Ectodermal cell (in vitro differentiated cells): ENCODE results near the gene MIGA2.

Experiments
- H3K27ac ChIP-seq: 2 replicates; pipeline ENCODE4 v1.7.0; 2013; ENCODE audit warnings: mild to moderate bottlenecking, low read depth, low read length; ENCODE audit not compliant: insufficient read depth, poor library complexity, severe bottlenecking
- H3K27me3 ChIP-seq: 2 replicates; pipeline ENCODE4 v1.7.0; 2013; ENCODE audit warnings: mild to moderate bottlenecking, low read length; ENCODE audit not compliant: insufficient read depth, control insufficient read depth, poor library complexity, severe bottlenecking
- H3K36me3 ChIP-seq: one replicate; pipeline ENCODE4 v1.7.0; 2013; ENCODE audit warnings: low read length; ENCODE audit not compliant: control insufficient read depth, insufficient read depth
- H3K4me1 ChIP-seq: one replicate; pipeline ENCODE4 v1.7.0; 2013; ENCODE audit warnings: low read length; ENCODE audit not compliant: control insufficient read depth, insufficient read depth
- H3K4me3 ChIP-seq: 2 replicates; pipeline ENCODE4 v1.7.0; 2013; ENCODE audit warnings: low read depth, low read length, control low read depth; ENCODE audit not compliant: insufficient read depth
- H3K9me3 ChIP-seq: 2 replicates; pipeline ENCODE4 v1.7.0; 2013; ENCODE audit warnings: mild to moderate bottlenecking, low read length, moderate library complexity; ENCODE audit not compliant: control insufficient read depth
- WGBS, 2 experiments: methylation state at CpG; one replicate each; pipeline ENCODE4 v1.1.7; 2013; ENCODE audit warnings: missing lambda C conversion rate in 2 of 2; 5-methylcytosine and 5-hydroxymethylcytosine counted together

Gene MIGA2

GRCh38 chr9:129036923-129037766 is 719 bp downstream of the MIGA2 start:
- Histone ChIP-seq H3K27me3 (no peaks in the 10 kb centered on the region), H3K36me3 (no peaks in the 10 kb centered on the region), H3K4me3 (peak overlapping the region; percentile 86), H3K4me1 (peaks cover 12% of the 10 kb centered on the region), H3K27ac (no peak overlapping the region), H3K9me3 (no peaks in the 10 kb centered on the region)
- WGBS, 2 experiments, result 17 to 18% methylated on average over 32 of the region's 32 CpGs

- Histone ChIP-seq H3K4me3 (no peak overlapping the region), H3K4me1 (peaks cover 12% of the 10 kb centered on the region), H3K36me3 (peaks cover 4% of the 10 kb centered on the region), H3K9me3 (no peaks in the 10 kb centered on the region), H3K27ac (no peak overlapping the region), H3K27me3 (no peaks in the 10 kb centered on the region)
- 86 to 90% methylated on average over 6 of the region's 6 CpGs for WGBS, 2 experiments
These were observed 1.3 kb downstream of the MIGA2 start for GRCh38 chr9:129037767-129038098.

GRCh38 chr9:129038109-129038852 is 1.9 kb downstream of the MIGA2 start:
- H3K4me3 ChIP-seq, result no peak overlapping the region

GRCh38 chr9:129040113-129040643 is 3.8 kb downstream of the MIGA2 start:
- Histone ChIP-seq H3K4me1 (peaks cover 12% of the 10 kb centered on the region), H3K9me3 (no peaks in the 10 kb centered on the region), H3K36me3 (peaks cover 5% of the 10 kb centered on the region), H3K27ac (no peak overlapping the region), H3K27me3 (no peaks in the 10 kb centered on the region), H3K4me3 (no peak overlapping the region)
- 95 to 96% methylated on average over 12 of the region's 12 CpGs for WGBS, 2 experiments

More at GRCh38 chr9:129038109-129038852, 1.9 kb downstream of the MIGA2 start:
- Histone ChIP-seq H3K4me1 (peaks cover 12% of the 10 kb centered on the region), H3K27me3 (no peaks in the 10 kb centered on the region), H3K9me3 (no peaks in the 10 kb centered on the region), H3K27ac (no peak overlapping the region), H3K36me3 (peaks cover 5% of the 10 kb centered on the region)
- 88 to 90% methylated on average over 8 of the region's 8 CpGs for WGBS, 2 experiments

GRCh38 chr9:129042016-129042415 is 5.6 kb downstream of the MIGA2 start:
- Histone ChIP-seq H3K9me3 (no peaks in the 10 kb centered on the region), H3K36me3 (peaks cover 5% of the 10 kb centered on the region), H3K27me3 (no peaks in the 10 kb centered on the region), H3K4me3 (no peak overlapping the region), H3K27ac (no peak overlapping the region), H3K4me1 (peaks cover 12% of the 10 kb centered on the region)
- 95 to 97% methylated on average over 16 of the region's 16 CpGs for WGBS, 2 experiments

GRCh38 chr9:129052592-129052991 is 16.2 kb downstream of the MIGA2 start:
- H3K4me1 ChIP-seq, result no peaks in the 10 kb centered on the region
- H3K36me3 ChIP-seq, result peaks cover 9% of the 10 kb centered on the region
- WGBS, 2 experiments, result 95 to 97% methylated on average over 8 of the region's 8 CpGs
- no peak overlapping the region for H3K4me3 ChIP-seq
- H3K9me3 ChIP-seq, result no peaks in the 10 kb centered on the region
- no peak overlapping the region for H3K27ac ChIP-seq
- no peaks in the 10 kb centered on the region for H3K27me3 ChIP-seq

- Histone ChIP-seq H3K4me1 (no peaks in the 10 kb centered on the region), H3K4me3 (no peak overlapping the region), H3K27ac (no peak overlapping the region), H3K36me3 (peaks cover 9% of the 10 kb centered on the region), H3K27me3 (no peaks in the 10 kb centered on the region), H3K9me3 (no peaks in the 10 kb centered on the region)
- 92 to 96% methylated on average over 6 of the region's 6 CpGs for WGBS, 2 experiments
These were observed 16.6 kb downstream of the MIGA2 start for GRCh38 chr9:129053020-129053419.

- Histone ChIP-seq H3K27me3 (no peaks in the 10 kb centered on the region), H3K36me3 (no peaks in the 10 kb centered on the region), H3K27ac (no peak overlapping the region), H3K4me3 (no peak overlapping the region), H3K4me1 (no peaks in the 10 kb centered on the region), H3K9me3 (no peaks in the 10 kb centered on the region)
- 94 to 97% methylated on average over 5 of the region's 5 CpGs for WGBS, 2 experiments
These were observed 17.9 kb downstream of the MIGA2 start for GRCh38 chr9:129054163-129054851.

- Histone ChIP-seq H3K4me3 (no peak overlapping the region), H3K27me3 (no peaks in the 10 kb centered on the region), H3K36me3 (no peaks in the 10 kb centered on the region), H3K27ac (no peak overlapping the region), H3K4me1 (no peaks in the 10 kb centered on the region), H3K9me3 (no peaks in the 10 kb centered on the region)
- WGBS, 2 experiments, result 92 to 93% methylated on average over 21 of the region's 21 CpGs
These were observed 22.8 kb downstream of the MIGA2 start for GRCh38 chr9:129058965-129059795.
